B cell (primary cell): ENCODE measurements around the gene FARP2.

Experiments used
- EZH2 ChIP-seq: IDR thresholded peaks from 2 replicates; pipeline ENCODE4 v1.6.1; 2012; ENCODE audit warnings: borderline replicate concordance, low read depth, mild to moderate bottlenecking, moderate library complexity, low read length; ENCODE audit not compliant: insufficient read depth, poor library complexity, severe bottlenecking
- TF ChIP-seq, protein P1 (sequence below): fragments of 200-600 bp; IDR thresholded peaks from one replicate; pipeline ENCODE4 v1.8.0; 2022; ENCODE audit warnings: antibody characterized with exemption, mild to moderate bottlenecking

DNA sequence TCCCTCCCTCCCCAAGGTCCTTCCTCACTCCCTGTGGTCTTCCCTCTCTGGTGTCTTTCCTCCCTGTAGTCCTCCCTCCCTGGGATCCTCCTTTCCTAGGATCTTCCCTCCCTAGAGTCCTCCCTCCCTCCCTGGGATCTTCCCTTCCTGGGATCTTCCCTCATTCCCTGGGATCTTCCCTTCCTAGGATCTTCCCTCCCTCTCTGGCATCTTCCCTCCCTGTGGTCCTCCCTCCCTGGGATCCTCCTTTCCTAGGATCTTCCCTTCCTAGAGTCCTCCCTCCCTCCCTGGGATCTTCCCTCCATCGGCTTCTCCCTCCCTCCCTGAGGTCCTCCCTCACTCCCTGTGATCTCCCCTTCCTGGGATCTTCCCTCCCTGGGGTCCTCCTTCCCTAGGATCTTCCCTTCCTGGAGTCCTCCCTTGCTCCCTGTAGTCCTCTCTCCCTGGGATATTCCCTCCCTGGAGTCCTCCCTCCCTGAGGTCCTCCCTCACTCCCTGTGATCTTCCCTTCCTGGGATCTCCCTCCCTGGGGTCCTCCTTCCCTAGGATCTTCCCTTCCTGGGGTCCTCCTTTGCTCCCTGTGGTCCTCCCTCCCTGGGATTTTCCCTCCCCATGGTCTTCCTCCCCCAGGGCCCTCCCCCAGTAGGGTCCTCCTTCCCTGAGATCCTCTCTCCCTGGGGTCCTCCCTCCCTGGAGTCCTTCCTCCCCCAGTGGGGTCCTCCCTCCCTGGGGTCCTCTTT is 129.3 kb downstream of the FARP2 start:
- TF ChIP-seq, protein P1, sequence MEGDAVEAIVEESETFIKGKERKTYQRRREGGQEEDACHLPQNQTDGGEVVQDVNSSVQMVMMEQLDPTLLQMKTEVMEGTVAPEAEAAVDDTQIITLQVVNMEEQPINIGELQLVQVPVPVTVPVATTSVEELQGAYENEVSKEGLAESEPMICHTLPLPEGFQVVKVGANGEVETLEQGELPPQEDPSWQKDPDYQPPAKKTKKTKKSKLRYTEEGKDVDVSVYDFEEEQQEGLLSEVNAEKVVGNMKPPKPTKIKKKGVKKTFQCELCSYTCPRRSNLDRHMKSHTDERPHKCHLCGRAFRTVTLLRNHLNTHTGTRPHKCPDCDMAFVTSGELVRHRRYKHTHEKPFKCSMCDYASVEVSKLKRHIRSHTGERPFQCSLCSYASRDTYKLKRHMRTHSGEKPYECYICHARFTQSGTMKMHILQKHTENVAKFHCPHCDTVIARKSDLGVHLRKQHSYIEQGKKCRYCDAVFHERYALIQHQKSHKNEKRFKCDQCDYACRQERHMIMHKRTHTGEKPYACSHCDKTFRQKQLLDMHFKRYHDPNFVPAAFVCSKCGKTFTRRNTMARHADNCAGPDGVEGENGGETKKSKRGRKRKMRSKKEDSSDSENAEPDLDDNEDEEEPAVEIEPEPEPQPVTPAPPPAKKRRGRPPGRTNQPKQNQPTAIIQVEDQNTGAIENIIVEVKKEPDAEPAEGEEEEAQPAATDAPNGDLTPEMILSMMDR, result no peak
- TF ChIP-seq EZH2, result no peak
